Trophoblast cell (in vitro differentiated cells and primary cell): ENCODE measurements around the gene UGT2B28.
"Not testable (repeated sequence)": the region's sequence is repeated elsewhere in the genome, so short reads cannot be mapped to it uniquely, and the experiment has no call there.

Experiments
- DNase-seq, 2 donors: peaks; one replicate each; pipeline ENCODE4 v3.0.0-alpha.2; 2016
- H2AFZ ChIP-seq: 2 replicates; pipeline ENCODE4 v1.6.1; 2013; ENCODE audit warnings: low read length, moderate library complexity, mild to moderate bottlenecking; ENCODE audit not compliant: insufficient read depth, poor library complexity
- H2AK5ac ChIP-seq: 2 replicates; pipeline ENCODE4 v1.6.1; 2013; ENCODE audit warnings: mild to moderate bottlenecking, low read length
- H2BK120ac ChIP-seq: 2 replicates; pipeline ENCODE4 v1.6.1; 2013; ENCODE audit warnings: low read length, mild to moderate bottlenecking, moderate library complexity; ENCODE audit not compliant: insufficient read depth, poor library complexity
- H2BK12ac ChIP-seq: 2 replicates; pipeline ENCODE4 v1.6.1; 2013; ENCODE audit warnings: mild to moderate bottlenecking, low read length, moderate library complexity
- H2BK5ac ChIP-seq: 2 replicates; pipeline ENCODE4 v1.6.1; 2013; ENCODE audit warnings: low read length, low read depth, moderate library complexity, mild to moderate bottlenecking; ENCODE audit not compliant: poor library complexity
- H3K14ac ChIP-seq: 2 replicates; pipeline ENCODE4 v1.6.1; 2013; ENCODE audit warnings: mild to moderate bottlenecking, low read length
- H3K18ac ChIP-seq: 2 replicates; pipeline ENCODE4 v1.6.1; 2013; ENCODE audit warnings: mild to moderate bottlenecking, low read length
- H3K23ac ChIP-seq: 2 replicates; pipeline ENCODE4 v1.6.1; 2013; ENCODE audit warnings: low read length
- H3K27ac ChIP-seq: 2 replicates; pipeline ENCODE4 v1.5.1; 2013; ENCODE audit warnings: low read depth, mild to moderate bottlenecking, inconsistent platforms, low read length, moderate library complexity
- H3K27me3 ChIP-seq: 2 replicates; pipeline ENCODE4 v1.6.1; 2013; ENCODE audit warnings: inconsistent platforms, mild to moderate bottlenecking, low read length, moderate library complexity; ENCODE audit not compliant: insufficient read depth
- H3K36me3 ChIP-seq, 2 experiments: 1 replicate in 1 of 2; 2 replicates in 1 of 2; pipeline ENCODE4 v1.6.1; 2013; ENCODE audit warnings: low read length in 2 of 2, mild to moderate bottlenecking in 2 of 2, moderate library complexity in 1 of 2; ENCODE audit not compliant: insufficient read depth in 2 of 2, control insufficient read depth in 1 of 2
- H3K4ac ChIP-seq: 2 replicates; pipeline ENCODE4 v1.6.1; 2013; ENCODE audit warnings: low read depth, mild to moderate bottlenecking, low read length, moderate library complexity
- H3K4me1 ChIP-seq, 2 experiments: 1 replicate in 1 of 2; 2 replicates in 1 of 2; pipeline ENCODE4 v1.6.1; 2013; ENCODE audit warnings: low read length in 2 of 2, mild to moderate bottlenecking in 2 of 2, moderate library complexity in 1 of 2; ENCODE audit not compliant: insufficient read depth in 2 of 2, control insufficient read depth in 1 of 2
- H3K4me2 ChIP-seq: 2 replicates; pipeline ENCODE4 v1.6.1; 2013; ENCODE audit warnings: inconsistent platforms, mild to moderate bottlenecking, low read length, moderate library complexity
- H3K4me3 ChIP-seq: 2 replicates; pipeline ENCODE4 v1.5.1; 2013; ENCODE audit warnings: mild to moderate bottlenecking, low read depth, low read length, inconsistent platforms
- H3K79me1 ChIP-seq: one replicate; pipeline ENCODE4 v1.6.1; 2013; ENCODE audit warnings: low read length
- H3K79me2 ChIP-seq: 2 replicates; pipeline ENCODE4 v1.6.1; 2013; ENCODE audit warnings: low read length, mild to moderate bottlenecking; ENCODE audit not compliant: control insufficient read depth, insufficient read depth, poor library complexity
- H3K9ac ChIP-seq: 2 replicates; pipeline ENCODE4 v1.6.1; 2013; ENCODE audit warnings: mild to moderate bottlenecking, low read length
- H3K9me3 ChIP-seq: 2 replicates; pipeline ENCODE4 v1.6.1; 2013; ENCODE audit warnings: low read depth, mild to moderate bottlenecking, control low read depth, inconsistent platforms, low read length; ENCODE audit not compliant: insufficient read depth
- H4K12ac ChIP-seq: 2 replicates; pipeline ENCODE4 v1.6.1; 2013; ENCODE audit warnings: low read depth, mild to moderate bottlenecking, low read length, moderate library complexity
- H4K8ac ChIP-seq: 2 replicates; pipeline ENCODE4 v1.6.1; 2013; ENCODE audit warnings: low read depth, mild to moderate bottlenecking, low read length, moderate library complexity
- H4K91ac ChIP-seq: one replicate; pipeline ENCODE4 v1.6.1; 2013; ENCODE audit warnings: low read depth, mild to moderate bottlenecking, low read length, moderate library complexity
- WGBS: extraction: QIAGEN DNeasy Blood & Tissue Kit; methylation state at CpG from one replicate; pipeline ENCODE4 v1.1.7; 2013; ENCODE audit warnings: missing lambda C conversion rate; ENCODE audit not compliant: insufficient read length, insufficient coverage; ENCODE audit errors: extremely low coverage; 5-methylcytosine and 5-hydroxymethylcytosine counted together

The UGT2B28 gene

DNA sequence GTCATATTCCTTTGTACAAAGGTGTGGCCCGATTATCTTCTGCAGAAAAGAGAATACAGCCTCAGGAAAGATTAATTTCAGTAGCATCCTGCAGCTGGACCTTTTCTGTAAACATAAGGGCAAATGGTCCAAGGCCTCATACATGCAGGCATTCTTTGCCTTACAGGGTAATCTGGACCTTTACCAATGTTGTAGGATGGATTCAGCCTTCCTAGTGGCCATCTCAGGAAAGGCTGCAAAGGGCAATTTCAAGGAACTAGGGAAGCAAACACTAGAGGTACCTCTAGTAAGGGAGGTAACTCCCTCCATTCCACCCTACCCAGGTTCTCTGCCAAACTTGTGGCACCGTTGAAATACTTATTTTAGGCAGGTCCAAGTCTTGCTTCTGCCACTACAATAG lies 43.0 kb downstream of the UGT2B28 start:
- H3K9ac ChIP-seq = no peak overlapping the region

DNA sequence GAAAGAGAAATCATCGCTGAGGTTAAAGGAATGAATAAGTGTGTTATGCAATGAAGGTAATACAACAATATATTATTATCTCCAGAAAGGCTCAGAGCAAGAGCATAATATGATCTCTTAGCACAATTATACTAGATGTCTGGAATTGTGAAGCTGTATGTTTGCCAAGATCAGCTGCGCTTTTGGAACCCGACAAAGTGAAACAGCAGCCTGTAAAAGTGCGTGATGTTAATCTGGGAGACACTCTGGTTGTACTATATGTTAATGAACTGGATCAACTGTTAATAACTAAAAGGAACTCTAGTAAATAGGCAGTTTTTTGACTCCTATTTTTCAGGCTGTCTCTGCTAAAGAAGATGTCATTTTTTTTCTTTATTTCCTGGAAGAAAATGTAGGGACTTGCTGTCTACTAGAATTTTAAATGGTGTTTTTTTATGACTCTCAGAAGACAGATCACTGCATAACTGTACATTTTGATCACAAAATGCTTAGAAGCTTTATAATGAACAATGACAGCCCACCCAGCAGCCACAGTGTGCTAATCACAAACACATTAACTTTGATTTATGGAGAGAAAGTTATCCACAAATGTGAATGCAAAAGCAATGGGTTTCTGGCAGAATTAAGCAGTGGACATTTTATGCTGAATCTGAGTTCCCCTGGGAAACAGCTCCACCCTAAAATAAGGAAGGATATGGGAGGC lies 50.2 kb downstream of the UGT2B28 start:
- Histone ChIP-seq H3K9me3 (no peaks in the 10 kb centered on the region), H3K4me2 (no peak overlapping the region), H3K23ac (no peak overlapping the region), H3K14ac (no peak overlapping the region), H3K27me3 (no peaks in the 10 kb centered on the region), H2BK5ac (no peak overlapping the region), H2AFZ (no peak overlapping the region), H2AK5ac (no peak overlapping the region), H2BK12ac (no peak overlapping the region), H3K4me1 (no peaks in the 10 kb centered on the region), H3K36me3 (no peaks in the 10 kb centered on the region), H3K18ac (no peak overlapping the region), H4K12ac (no peak overlapping the region), H4K91ac (no peak overlapping the region), H3K27ac (no peak overlapping the region), H3K4me3 (no peak overlapping the region), H3K9ac (no peak overlapping the region), H4K8ac (no peak overlapping the region), H3K79me1 (no peaks in the 10 kb centered on the region), H2BK120ac (no peak overlapping the region), H3K4ac (no peak overlapping the region), H3K79me2 (no peaks in the 10 kb centered on the region)
- no peak for DNase-seq
- no CpG with 5 or more reads among the region's 4 CpGs for WGBS

More for the DNA sequence above, 43.0 kb downstream of the UGT2B28 start:
- no peak overlapping the region for H3K4me3 ChIP-seq
- H4K8ac ChIP-seq = no peak overlapping the region
- WGBS = no CpG with 5 or more reads among the region's 2 CpGs
- H3K4me2 ChIP-seq = no peak overlapping the region
- DNase-seq = no peak
- H3K36me3 ChIP-seq = no peaks in the 10 kb centered on the region
- no peak overlapping the region for H4K91ac ChIP-seq
- no peaks in the 10 kb centered on the region for H3K9me3 ChIP-seq
- no peak overlapping the region for H2BK5ac ChIP-seq
- no peak overlapping the region for H2AK5ac ChIP-seq
- no peak overlapping the region for H2BK12ac ChIP-seq
- no peak overlapping the region for H4K12ac ChIP-seq
- no peaks in the 10 kb centered on the region for H3K79me2 ChIP-seq
- no peaks in the 10 kb centered on the region for H3K27me3 ChIP-seq
- H3K14ac ChIP-seq = no peak overlapping the region
- H2AFZ ChIP-seq = no peak overlapping the region
- H3K4me1 ChIP-seq = no peaks in the 10 kb centered on the region
- H3K79me1 ChIP-seq = no peaks in the 10 kb centered on the region
- H3K23ac ChIP-seq = no peak overlapping the region
- no peak overlapping the region for H3K18ac ChIP-seq
- no peak overlapping the region for H2BK120ac ChIP-seq
- no peak overlapping the region for H3K4ac ChIP-seq
- H3K27ac ChIP-seq = no peak overlapping the region

DNA sequence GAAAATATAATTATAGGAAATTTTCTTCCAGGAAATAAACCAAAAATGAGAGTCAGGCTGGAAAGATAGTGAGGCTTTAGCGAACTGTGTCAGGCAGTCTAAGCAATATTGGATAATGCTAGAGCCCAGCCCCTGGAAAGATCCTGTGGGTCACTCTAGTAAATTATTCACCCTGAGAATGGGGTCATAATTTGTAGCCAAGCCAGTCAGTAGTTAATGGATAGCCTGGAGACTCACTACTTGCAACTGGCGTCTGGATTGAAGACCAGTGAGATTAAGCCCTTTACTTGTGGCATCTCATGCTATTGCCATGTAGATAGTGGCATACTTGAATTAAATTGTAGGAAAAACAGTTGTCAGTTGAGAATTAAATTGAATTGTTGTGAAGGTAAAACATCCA lies 51.0 kb downstream of the UGT2B28 start:
- not testable (repeated sequence) for H3K4me3 ChIP-seq, H4K12ac ChIP-seq, H3K4me1 ChIP-seq, H3K79me1 ChIP-seq, H3K27me3 ChIP-seq, H3K9me3 ChIP-seq, H2AFZ ChIP-seq, H3K36me3 ChIP-seq, H3K27ac ChIP-seq, H3K9ac ChIP-seq, H2BK5ac ChIP-seq, H2AK5ac ChIP-seq, H3K79me2 ChIP-seq, H4K91ac ChIP-seq, H3K23ac ChIP-seq, H4K8ac ChIP-seq, DNase-seq, H3K4ac ChIP-seq, H2BK12ac ChIP-seq, H3K4me2 ChIP-seq, H2BK120ac ChIP-seq, H3K14ac ChIP-seq, H3K18ac ChIP-seq
- no CpG with 5 or more reads among the region's 2 CpGs for WGBS

DNA sequence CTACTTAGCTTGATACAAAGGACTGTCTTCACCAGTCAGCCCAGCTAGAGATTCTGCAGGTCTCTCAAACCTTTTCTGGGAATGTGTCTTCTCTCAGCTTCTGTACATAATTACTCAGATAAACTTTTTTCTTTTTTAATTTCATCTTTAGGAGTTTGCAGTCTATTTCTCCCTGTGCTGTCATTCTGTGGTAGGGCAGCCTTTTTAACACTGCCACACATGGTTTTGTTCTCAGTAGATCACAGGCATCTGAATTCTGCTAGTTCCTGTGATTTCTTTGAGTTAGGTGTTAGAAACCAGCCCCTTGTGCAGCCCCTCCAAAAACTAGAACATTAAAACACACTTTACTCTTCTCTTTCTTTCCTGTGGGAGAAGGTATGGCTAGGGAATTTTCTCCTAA lies 55.2 kb downstream of the UGT2B28 start:
- H3K27ac ChIP-seq, H3K9ac ChIP-seq, H2BK120ac ChIP-seq, H3K27me3 ChIP-seq, H3K14ac ChIP-seq, H3K18ac ChIP-seq, H3K79me1 ChIP-seq, H2AFZ ChIP-seq, H3K4me3 ChIP-seq, H3K4ac ChIP-seq, H3K9me3 ChIP-seq, H4K12ac ChIP-seq, H3K4me1 ChIP-seq, DNase-seq, H4K8ac ChIP-seq, H3K4me2 ChIP-seq, H3K36me3 ChIP-seq, H3K79me2 ChIP-seq, H4K91ac ChIP-seq, H2AK5ac ChIP-seq, H2BK12ac ChIP-seq, H3K23ac ChIP-seq, H2BK5ac ChIP-seq: not testable (repeated sequence)
